Muscle layer of colon (tissue), 2 donors: ENCODE measurements around the gene HAVCR1.
"Not testable (repeated sequence)": the region's sequence is repeated elsewhere in the genome, so short reads cannot be mapped to it uniquely, and the experiment has no call there.

Experiments
- H3K27ac ChIP-seq: one replicate; pipeline ENCODE4 v1.7.0; 2013; ENCODE audit warnings: low read depth, mild to moderate bottlenecking, low read length, moderate library complexity
- H3K27me3 ChIP-seq, 2 donors: one replicate each; pipeline ENCODE4 v1.7.0; 2013; ENCODE audit warnings: low read length in 2 of 2, mild to moderate bottlenecking in 2 of 2; ENCODE audit not compliant: insufficient read depth in 2 of 2, control insufficient read depth in 1 of 2
- H3K36me3 ChIP-seq: one replicate; pipeline ENCODE4 v1.7.0; 2013; ENCODE audit warnings: mild to moderate bottlenecking, low read length; ENCODE audit not compliant: insufficient read depth
- H3K4me1 ChIP-seq: one replicate; pipeline ENCODE4 v1.7.0; 2013; ENCODE audit warnings: mild to moderate bottlenecking, low read length; ENCODE audit not compliant: insufficient read depth
- H3K4me3 ChIP-seq, 2 donors: one replicate each; pipeline ENCODE4 v1.7.0; 2013; ENCODE audit warnings: low read length in 2 of 2, low read depth in 1 of 2, mild to moderate bottlenecking in 1 of 2, moderate library complexity in 1 of 2
- H3K9ac ChIP-seq: one replicate; pipeline ENCODE4 v1.7.0; 2013; ENCODE audit warnings: low read length
- H3K9me3 ChIP-seq: one replicate; pipeline ENCODE4 v1.7.0; 2013; ENCODE audit warnings: mild to moderate bottlenecking, low read length
- donor health status: abdominal sarcoma.
- donor health status: Adenocarcinoma of cecum.

HAVCR1 gene

GRCh38 chr5:157047898-157048297 is 11.0 kb downstream of the HAVCR1 start:
- no peak overlapping the region for H3K4me3 ChIP-seq
- no peaks in the 10 kb centered on the region for H3K27me3 ChIP-seq
- no peaks in the 10 kb centered on the region for H3K9me3 ChIP-seq
- H3K27ac ChIP-seq: no peak overlapping the region
- H3K9ac ChIP-seq: no peak overlapping the region
- no peaks in the 10 kb centered on the region for H3K36me3 ChIP-seq
- H3K4me1 ChIP-seq: no peaks in the 10 kb centered on the region

DNA sequence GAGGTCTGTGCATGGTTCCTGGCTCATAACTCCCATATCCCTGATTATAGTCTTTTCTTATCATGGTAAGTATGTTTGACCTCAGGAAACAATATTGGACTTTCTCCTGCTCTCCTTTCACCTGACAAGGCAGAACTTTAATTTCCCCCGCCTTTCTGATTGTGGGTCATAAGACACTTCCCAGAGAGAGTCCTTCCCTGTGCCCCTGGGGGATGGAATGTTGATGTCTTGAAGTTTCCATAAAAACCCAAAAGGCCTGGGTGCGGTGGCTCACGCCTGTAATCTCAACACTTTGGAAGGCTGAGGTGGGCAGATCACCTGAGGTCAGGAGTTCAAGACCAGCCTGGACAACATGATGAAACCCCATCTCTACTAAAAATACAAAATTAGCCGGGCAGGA is 11.9 kb downstream of the HAVCR1 start:
- H3K4me3 ChIP-seq, H3K4me1 ChIP-seq, H3K9ac ChIP-seq, H3K27me3 ChIP-seq, H3K27ac ChIP-seq, H3K36me3 ChIP-seq, H3K9me3 ChIP-seq: not testable (repeated sequence)

GRCh38 chr5:157046041-157046440 is 12.9 kb downstream of the HAVCR1 start:
- Histone ChIP-seq H3K27me3 (no peaks in the 10 kb centered on the region), H3K36me3 (no peaks in the 10 kb centered on the region), H3K9me3 (no peaks in the 10 kb centered on the region), H3K9ac (no peak overlapping the region), H3K4me3 (no peak overlapping the region), H3K27ac (no peak overlapping the region), H3K4me1 (no peaks in the 10 kb centered on the region)

DNA sequence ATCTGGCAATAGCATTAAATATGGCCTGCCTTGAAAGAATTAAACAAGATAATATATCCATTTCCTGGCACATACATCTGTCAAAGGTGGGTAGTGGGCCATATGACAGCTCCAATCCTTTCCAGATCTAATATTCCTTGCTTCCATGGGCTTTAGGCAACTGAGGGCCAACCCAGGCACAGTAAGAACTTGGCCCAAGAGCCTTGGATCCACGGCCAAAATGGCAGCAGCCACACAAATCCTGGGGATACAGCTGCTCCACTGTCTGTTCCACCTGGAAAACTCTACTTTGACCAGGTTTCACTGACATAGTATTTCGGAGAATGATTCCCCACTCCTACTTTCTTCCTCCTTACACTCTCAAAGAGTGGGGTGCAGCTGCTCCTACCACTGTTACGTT is 13.3 kb downstream of the HAVCR1 start:
- H3K36me3 ChIP-seq: no peaks in the 10 kb centered on the region
- H3K27me3 ChIP-seq: no peaks in the 10 kb centered on the region
- H3K4me1 ChIP-seq: no peaks in the 10 kb centered on the region
- no peak overlapping the region for H3K4me3 ChIP-seq
- no peaks in the 10 kb centered on the region for H3K9me3 ChIP-seq
- no peak overlapping the region for H3K27ac ChIP-seq
- no peak overlapping the region for H3K9ac ChIP-seq

GRCh38 chr5:157038568-157039187 is 20.2 kb downstream of the HAVCR1 start:
- H3K4me3 ChIP-seq: no peak overlapping the region
- H3K4me1 ChIP-seq: no peaks in the 10 kb centered on the region
- H3K36me3 ChIP-seq: no peaks in the 10 kb centered on the region
- H3K27me3 ChIP-seq: no peaks in the 10 kb centered on the region
- no peak overlapping the region for H3K27ac ChIP-seq
- H3K9ac ChIP-seq: no peak overlapping the region
- no peaks in the 10 kb centered on the region for H3K9me3 ChIP-seq

- not testable (repeated sequence) for H3K36me3 ChIP-seq, H3K4me3 ChIP-seq, H3K4me1 ChIP-seq, H3K9me3 ChIP-seq, H3K9ac ChIP-seq, H3K27me3 ChIP-seq, H3K27ac ChIP-seq
These were observed 24.5 kb downstream of the HAVCR1 start for GRCh38 chr5:157034106-157035072.

- Histone ChIP-seq H3K9ac (no peak overlapping the region), H3K36me3 (no peaks in the 10 kb centered on the region), H3K9me3 (no peaks in the 10 kb centered on the region), H3K4me3 (no peak overlapping the region), H3K27ac (no peak overlapping the region), H3K4me1 (no peaks in the 10 kb centered on the region), H3K27me3 (no peaks in the 10 kb centered on the region)
These were observed 25.8 kb downstream of the HAVCR1 start for GRCh38 chr5:157033071-157033583.

DNA sequence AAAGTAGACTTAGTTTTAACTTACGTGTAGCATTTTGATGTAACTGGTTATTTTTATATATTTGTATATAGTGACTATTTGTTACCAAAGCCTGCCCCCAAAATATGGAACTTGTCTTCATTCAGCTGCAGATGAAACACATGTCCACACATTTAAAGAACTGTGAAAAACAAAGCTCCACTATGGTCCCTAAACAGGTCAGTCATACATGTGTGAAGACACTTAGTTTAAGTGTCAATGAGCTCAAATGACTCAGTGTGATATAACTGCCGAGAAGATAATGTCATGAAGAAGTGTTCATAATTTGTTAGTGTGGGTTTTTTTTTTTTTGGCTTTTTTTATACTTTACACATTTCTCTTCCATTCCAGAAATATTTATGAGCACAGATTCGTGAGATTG is 28.2 kb downstream of the HAVCR1 start:
- no peak overlapping the region for H3K9ac ChIP-seq
- no peaks in the 10 kb centered on the region for H3K27me3 ChIP-seq
- H3K27ac ChIP-seq: no peak overlapping the region
- H3K9me3 ChIP-seq: no peaks in the 10 kb centered on the region
- no peak overlapping the region for H3K4me3 ChIP-seq
- H3K4me1 ChIP-seq: no peaks in the 10 kb centered on the region
- H3K36me3 ChIP-seq: no peaks in the 10 kb centered on the region

GRCh38 chr5:157029457-157029856 is 29.5 kb downstream of the HAVCR1 start:
- no peak overlapping the region for H3K9ac ChIP-seq
- H3K4me1 ChIP-seq: no peaks in the 10 kb centered on the region
- no peak overlapping the region for H3K27ac ChIP-seq
- no peaks in the 10 kb centered on the region for H3K27me3 ChIP-seq
- no peaks in the 10 kb centered on the region for H3K9me3 ChIP-seq
- H3K4me3 ChIP-seq: no peak overlapping the region
- H3K36me3 ChIP-seq: no peaks in the 10 kb centered on the region

DNA sequence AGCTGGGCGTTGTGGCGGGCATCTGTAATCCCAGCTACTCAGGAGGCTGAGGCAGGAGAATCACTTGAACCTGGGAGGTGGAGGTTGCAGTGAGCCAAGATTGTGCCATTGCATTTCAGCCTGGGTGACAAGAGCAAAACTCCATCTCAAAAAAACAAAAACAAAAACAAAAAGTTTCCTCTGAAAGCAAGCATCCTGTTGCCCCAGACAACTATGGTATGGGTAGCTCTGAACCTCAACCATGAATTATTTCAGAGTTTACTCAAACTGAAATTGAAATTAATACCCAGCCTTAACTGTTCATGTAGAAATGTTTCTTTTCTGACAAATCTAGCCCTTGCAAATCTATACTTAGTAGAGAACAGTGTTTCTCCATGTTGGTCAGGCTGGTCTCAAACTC is 31.3 kb downstream of the HAVCR1 start:
- not testable (repeated sequence) for H3K27ac ChIP-seq, H3K4me3 ChIP-seq, H3K36me3 ChIP-seq, H3K27me3 ChIP-seq, H3K9me3 ChIP-seq, H3K4me1 ChIP-seq, H3K9ac ChIP-seq

DNA sequence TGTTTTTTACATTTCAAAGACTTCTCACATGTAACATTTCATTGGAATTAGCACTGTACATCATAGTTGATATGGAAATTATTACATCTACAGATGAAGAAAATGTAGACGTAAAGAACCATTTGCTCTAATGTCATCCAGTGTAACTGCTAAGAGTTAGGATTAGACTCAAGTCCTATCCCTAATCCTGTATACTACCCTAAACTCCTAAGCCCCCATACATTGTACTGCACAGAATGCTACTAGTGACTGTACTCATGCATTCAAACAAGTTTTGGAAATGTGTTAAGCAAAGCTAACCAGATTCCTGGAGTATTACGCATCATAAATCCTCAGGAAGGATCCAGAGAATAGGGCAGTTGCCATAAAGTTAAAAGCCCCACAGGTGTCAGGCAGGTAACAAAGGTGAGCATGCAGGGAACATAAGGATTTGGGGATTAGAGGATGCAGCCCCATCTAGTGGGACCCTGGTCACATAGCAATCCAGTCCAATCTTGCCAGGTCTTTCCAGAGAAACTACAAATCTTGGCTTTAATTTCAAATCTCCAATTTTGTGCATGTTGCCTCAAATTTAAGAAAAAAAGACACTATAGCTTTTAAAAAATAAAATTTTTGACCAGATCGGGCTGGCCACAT is 32.0 kb downstream of the HAVCR1 start:
- Histone ChIP-seq H3K9ac (no peak overlapping the region), H3K36me3 (no peaks in the 10 kb centered on the region), H3K4me3 (no peak overlapping the region), H3K27ac (no peak overlapping the region), H3K9me3 (no peaks in the 10 kb centered on the region), H3K4me1 (no peaks in the 10 kb centered on the region), H3K27me3 (no peaks in the 10 kb centered on the region)
